K562 (cell line): Measurements from ENCODE around the gene ACOT13. TPM values are rescaled to one million over a fixed set of nuclear protein-coding genes. Genes with fewer than 3 reads are reported as not detected.

Experiments
- CHD7 ChIP-seq: fragments of 200-600 bp; sonication (generic); IDR thresholded peaks from one replicate; pipeline ENCODE4 v1.6.1; 2012; ENCODE audit warnings: mild to moderate bottlenecking, low read depth, low read length, inconsistent platforms
- MITF ChIP-seq: IDR thresholded peaks from 2 replicates; pipeline ENCODE4 v1.6.1; 2014; ENCODE audit warnings: antibody characterized with exemption
- ZBTB11 ChIP-seq, 3 experiments: fragments of 200-800 bp in 1 of 3; fragments of 250-450 bp in 1 of 3; fragments of 450-650 bp in 1 of 3; sonication (Bioruptor Pico) in 1 of 3; sonication (Bioruptor generic) in 1 of 3; formaldehyde crosslinking in 1 of 3; IDR thresholded peaks; 2 replicates each; pipeline versions ENCODE4 v1.6.1 to v1.8.0; 2016 to 2022; ENCODE audit warnings: mild to moderate bottlenecking in 2 of 3, missing genetic modification characterization in 2 of 3, missing compliant biosample characterization in 1 of 3, moderate library complexity in 1 of 3
- ZBTB5 ChIP-seq: fragments of 450-650 bp; IDR thresholded peaks from 2 replicates; pipeline ENCODE4 v1.6.1; 2017; ENCODE audit warnings: antibody characterized with exemption
- ZNF146 ChIP-seq: IDR thresholded peaks from one replicate; pipeline ENCODE4 v1.6.1; 2018; ENCODE audit warnings: missing compliant biosample characterization; ENCODE audit not compliant: unreplicated experiment
- ZSCAN32 ChIP-seq: fragments of 450-650 bp; formaldehyde crosslinking; IDR thresholded peaks from 2 replicates; pipeline ENCODE4 v1.4.0; 2020; ENCODE audit warnings: mild to moderate bottlenecking, moderate library complexity
- polyA plus RNA-seq, 8 experiments: library from polyadenylated mRNA; depleted of rRNA in 4 of 8; stranded (reverse) in 5 of 8; unstranded in 3 of 8; fragments of >200 nt; fragmentation: Nextera tagmentation in 2 of 8; fragmentation: Illumina TruSeq in 1 of 8; extraction: Ambion mirVana in 2 of 8; extraction: Trizol in 1 of 8; gene quantifications; 2 replicates each; pipeline versions ENCODE4 v1.2.1 to v1.2.3, GENCODE V29; 2011 to 2014; ENCODE audit warnings: inconsistent platforms in 1 of 8, missing spikeins in 1 of 8
- total RNA-seq, 7 experiments: library from RNA; depleted of rRNA in 6 of 7; stranded (reverse); fragments of >200 nt in 6 of 7; fragmentation: Illumina TruSeq in 2 of 7; extraction: Trizol in 2 of 7; gene quantifications; 2 replicates each; pipeline versions ENCODE4 v1.2.1 to v1.2.3, GENCODE V29; 2011 to 2021; ENCODE audit warnings: low replicate concordance in 1 of 7

ACOT13 gene
- total and polyA plus RNA-seq, 9 of the 15 experiments (the other 6 are each of a cell fraction or from before 2014, with no cell fraction given), result 14.1 to 129 (median 65.7) TPM

GRCh38 chr6:24658573-24659560, 8.0 kb upstream of the ACOT13 start (continued):
- TF ChIP-seq CHD7 (no peak), ZBTB5 (peak; percentile 98), MITF (no peak), ZBTB11 (CRISPR knock-in tag; IDR thresholded peaks at IDR 0.05) (peak in 1 of 3 experiments; percentile 66; a peak in 2 of 6 replicates), ZSCAN32 (CRISPR knock-in tag) (no peak), ZNF146 (no peak)
